Skeletal muscle satellite cell (primary cell): Measurements from ENCODE around the gene PFN4.

ENCODE experiments used
- H3K27me3 ChIP-seq: 2 replicates; pipeline ENCODE4 v1.7.0; 2013; ENCODE audit warnings: low read length; ENCODE audit not compliant: control insufficient read depth, insufficient read depth
- H3K36me3 ChIP-seq: 2 replicates; pipeline ENCODE4 v1.7.0; 2013; ENCODE audit warnings: mild to moderate bottlenecking, control low read depth, low read length; ENCODE audit not compliant: insufficient read depth
- H3K4me1 ChIP-seq: 2 replicates; pipeline ENCODE4 v1.7.0; 2013; ENCODE audit warnings: low read length; ENCODE audit not compliant: control insufficient read depth, insufficient read depth
- H3K4me2 ChIP-seq: 2 replicates; pipeline ENCODE4 v1.7.0; 2013; ENCODE audit warnings: mild to moderate bottlenecking, low read length
- H3K4me3 ChIP-seq: 2 replicates; pipeline ENCODE4 v1.7.0; 2013; ENCODE audit warnings: low read length
- H3K9ac ChIP-seq: 2 replicates; pipeline ENCODE4 v1.7.0; 2013; ENCODE audit warnings: mild to moderate bottlenecking, low read depth, low read length, moderate library complexity
- H3K9me3 ChIP-seq: replicated peaks from 2 replicates; pipeline ENCODE4 v1.7.0; 2013; ENCODE audit warnings: mild to moderate bottlenecking, control low read depth, low read length

PFN4 gene

DNA sequence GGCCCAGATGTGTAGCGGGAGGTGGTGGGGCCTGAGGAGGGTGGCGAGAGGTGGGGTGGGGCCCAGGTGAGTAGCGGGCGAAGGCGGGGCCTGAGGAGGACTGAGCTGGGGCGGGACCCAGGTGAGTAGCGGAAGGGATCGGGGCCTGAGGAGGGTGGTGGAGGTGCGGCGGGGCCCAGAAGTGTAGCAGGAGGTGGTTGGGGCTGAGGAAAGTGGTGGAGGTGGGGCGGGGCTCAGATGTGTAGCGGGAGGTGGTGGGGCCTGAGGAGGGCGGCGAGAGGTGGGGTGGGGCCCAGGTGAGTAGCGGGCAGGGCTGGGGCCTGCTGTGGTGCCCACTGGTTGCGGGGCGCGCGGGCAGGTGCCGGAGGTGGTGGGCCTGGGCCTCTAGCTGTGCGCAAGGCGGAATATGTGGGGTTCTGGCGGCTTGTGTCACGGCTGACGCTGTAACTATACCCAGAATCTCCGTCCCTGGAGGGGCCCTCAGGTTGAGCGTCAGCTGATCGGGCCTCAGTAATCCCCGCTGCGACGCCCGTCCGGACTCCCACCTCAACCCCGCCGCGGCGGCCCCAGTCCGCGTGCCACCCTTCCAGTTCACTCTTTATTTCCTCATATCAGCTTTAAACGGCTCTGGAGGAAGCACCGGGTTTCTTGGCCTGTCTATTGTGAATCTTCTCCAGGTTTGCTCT is 46.1 kb downstream of the PFN4 start:
- Histone ChIP-seq H3K9ac (peak overlapping the region; percentile 81), H3K4me1 (peaks cover 23% of the 10 kb centered on the region), H3K27me3 (no peaks in the 10 kb centered on the region), H3K4me3 (peak overlapping the region; percentile 84), H3K4me2 (peak overlapping the region; percentile 89), H3K9me3 (no peaks in the 10 kb centered on the region), H3K36me3 (peaks cover 34% of the 10 kb centered on the region)

DNA sequence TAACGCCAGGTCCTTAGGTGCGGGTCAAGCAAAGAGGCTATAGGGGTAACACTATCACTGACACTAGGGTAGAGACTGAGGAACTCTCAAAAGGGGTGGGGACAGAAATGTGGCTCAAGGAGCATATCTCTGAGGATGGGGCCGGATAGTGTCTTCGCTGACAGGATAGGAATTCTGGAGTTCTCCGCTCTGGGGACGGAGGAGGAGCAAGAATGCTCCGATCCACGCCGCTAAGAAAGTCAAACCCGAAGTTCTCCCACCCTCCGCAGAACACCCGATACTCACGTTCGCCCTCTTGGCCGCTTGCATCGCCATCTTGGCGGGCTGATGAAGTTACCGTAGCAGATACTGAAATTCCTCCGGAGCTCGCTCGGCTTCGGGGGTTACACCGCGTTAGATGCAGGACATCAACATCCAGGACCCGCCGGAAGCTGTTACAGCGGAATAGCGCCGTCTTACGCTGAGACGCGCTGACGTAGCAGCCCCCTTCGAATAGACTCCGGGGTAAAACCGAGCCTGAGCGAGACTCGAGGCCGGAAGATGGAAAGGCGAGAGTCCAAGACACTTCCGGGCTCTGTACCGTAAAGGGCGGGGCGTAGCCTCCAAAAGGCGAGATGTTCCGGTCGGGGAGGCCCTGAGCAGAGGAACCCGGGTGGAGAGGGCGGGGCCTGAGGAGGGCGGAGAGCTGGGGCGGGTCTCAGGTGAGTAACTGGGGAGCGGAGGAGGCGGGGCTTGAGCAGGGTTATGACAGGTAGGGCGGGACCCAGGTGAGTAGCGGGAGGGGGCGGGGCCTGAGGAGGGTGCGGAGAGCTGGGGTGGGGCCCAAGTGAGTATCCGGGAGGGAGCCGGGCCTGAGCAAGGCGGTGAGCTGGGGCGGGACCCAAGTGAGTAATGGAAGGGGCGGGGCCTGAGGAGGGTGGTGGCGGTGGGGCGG is 47.0 kb downstream of the PFN4 start, which contains the start of gene SF3B6:
Gene SF3B6 (minus strand): TSS at position 412 of the 934 bp plus-strand sequence. CDS start 97 bp downstream, at position 315.
- peaks cover 17% of the 10 kb centered on the region for H3K4me1 ChIP-seq

GRCh38 chr2:24075259-24075658 is 47.9 kb downstream of the PFN4 start:
- Histone ChIP-seq H3K9me3 (no peaks in the 10 kb centered on the region), H3K4me3 (peak overlapping the region; percentile 84), H3K36me3 (peaks cover 33% of the 10 kb centered on the region), H3K27me3 (no peaks in the 10 kb centered on the region), H3K9ac (peak overlapping the region; percentile 88), H3K4me2 (peak overlapping the region; percentile 78), H3K4me1 (peaks cover 14% of the 10 kb centered on the region)

More for the DNA sequence above, 47.0 kb downstream of the PFN4 start, which contains the start of gene SF3B6:
- Histone ChIP-seq H3K9me3 (no peaks in the 10 kb centered on the region), H3K4me3 (peak within 1 kb of the TSS; percentile 84), H3K36me3 (peaks cover 33% of the 10 kb centered on the region), H3K4me2 (peak within 1 kb of the TSS; percentile 89), H3K27me3 (no peaks in the 10 kb centered on the region), H3K9ac (peak within 1 kb of the TSS; percentile 88)

GRCh38 chr2:24073816-24074215 is 49.3 kb downstream of the PFN4 start:
- Histone ChIP-seq H3K27me3 (no peaks in the 10 kb centered on the region), H3K9me3 (no peaks in the 10 kb centered on the region), H3K36me3 (peaks cover 32% of the 10 kb centered on the region), H3K4me2 (no peak overlapping the region), H3K4me3 (no peak overlapping the region), H3K9ac (no peak overlapping the region), H3K4me1 (peaks cover 12% of the 10 kb centered on the region)

GRCh38 chr2:24072259-24072658 is 50.9 kb downstream of the PFN4 start:
- no peaks in the 10 kb centered on the region for H3K27me3 ChIP-seq
- no peak overlapping the region for H3K4me2 ChIP-seq
- peaks cover 8% of the 10 kb centered on the region for H3K4me1 ChIP-seq
- no peaks in the 10 kb centered on the region for H3K9me3 ChIP-seq
- peaks cover 39% of the 10 kb centered on the region for H3K36me3 ChIP-seq
- no peak overlapping the region for H3K9ac ChIP-seq
- H3K4me3 ChIP-seq, result no peak overlapping the region

DNA sequence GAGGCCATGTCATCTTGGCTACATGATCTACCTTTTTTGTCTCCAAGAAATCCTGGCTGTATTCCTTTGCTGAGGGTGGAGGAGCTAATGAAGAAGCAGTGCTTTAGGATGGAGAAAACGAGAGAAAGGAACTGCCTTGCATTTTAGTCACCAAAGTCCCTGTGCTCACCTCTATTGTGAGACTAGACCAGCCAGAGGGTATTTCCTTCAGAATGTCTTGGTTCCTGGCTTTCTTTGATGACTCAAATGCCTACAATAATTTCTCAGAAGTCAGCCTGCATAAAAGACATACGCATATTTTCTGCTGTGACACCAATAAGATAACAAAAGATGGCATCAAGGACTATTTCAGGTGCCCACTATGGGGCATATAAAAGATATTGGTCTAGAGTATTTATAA is 57.8 kb downstream of the PFN4 start:
- no peaks in the 10 kb centered on the region for H3K27me3 ChIP-seq
- no peak overlapping the region for H3K4me2 ChIP-seq
- H3K36me3 ChIP-seq, result peaks cover 42% of the 10 kb centered on the region

More for the DNA sequence above, 57.8 kb downstream of the PFN4 start:
- Histone ChIP-seq H3K4me3 (no peak overlapping the region), H3K9me3 (no peaks in the 10 kb centered on the region), H3K9ac (no peak overlapping the region), H3K4me1 (no peaks in the 10 kb centered on the region)
